Common myeloid progenitor, CD34-positive (primary cell): ENCODE measurements around the gene SPATA13.

ENCODE experiments used
- CTCF ChIA-PET: fragments of 350-600 bp; sonication (Branson Sonifier 250); formaldehyde crosslinking; loops from one replicate; lab custom pipeline; 2021; ENCODE audit warnings: antibody characterized with exemption; lab: Charles Lee
- POLR2A ChIA-PET: fragments of 350-600 bp; sonication (Branson Sonifier 250); formaldehyde crosslinking; loops from one replicate; lab custom pipeline; 2021; ENCODE audit warnings: antibody characterized with exemption; lab: Charles Lee
- DNase-seq, 3 donors: peaks; one replicate each; pipeline versions ENCODE4 v3.0.0 to v3.0.0-alpha.2; 2013
- H3K27ac ChIP-seq, 2 experiments: 1 replicate in 1 of 2; 2 replicates in 1 of 2; pipeline ENCODE4 v1.7.0; 2013; ENCODE audit warnings: inconsistent platforms in 2 of 2, low read length in 2 of 2, mild to moderate bottlenecking in 2 of 2, low read depth in 1 of 2, moderate library complexity in 1 of 2; ENCODE audit not compliant: severe bottlenecking in 2 of 2, insufficient read depth in 1 of 2, poor library complexity in 1 of 2
- H3K27me3 ChIP-seq, 5 experiments: replicated peaks in 2 of 5; 1 replicate in 3 of 5; 2 replicates in 2 of 5; pipeline versions ENCODE4 v1.6.1 to v1.7.0; 2013; ENCODE audit warnings: low read length in 4 of 5, mild to moderate bottlenecking in 2 of 5, moderate library complexity in 2 of 5, inconsistent platforms in 1 of 5; ENCODE audit not compliant: insufficient read depth in 5 of 5, control insufficient read depth in 4 of 5
- H3K36me3 ChIP-seq, 4 experiments: 1 replicate in 2 of 4; 2 replicates in 2 of 4; pipeline versions ENCODE4 v1.6.1 to v1.7.0; 2013; ENCODE audit warnings: low read length in 3 of 4, control low read depth in 1 of 4, mild to moderate bottlenecking in 1 of 4; ENCODE audit not compliant: control insufficient read depth in 4 of 4, insufficient read depth in 4 of 4
- H3K4me1 ChIP-seq, 4 experiments: 1 replicate in 3 of 4; 2 replicates in 1 of 4; pipeline versions ENCODE4 v1.6.1 to v1.7.1; 2013; ENCODE audit warnings: low read length in 3 of 4, mild to moderate bottlenecking in 3 of 4, control low read depth in 1 of 4, inconsistent platforms in 1 of 4, moderate library complexity in 1 of 4; ENCODE audit not compliant: control insufficient read depth in 4 of 4, insufficient read depth in 4 of 4; ENCODE audit errors: control extremely low read depth in 1 of 4
- H3K4me3 ChIP-seq, 7 experiments: 1 replicate in 4 of 7; 2 replicates in 3 of 7; pipeline versions ENCODE4 v1.5.1 to v1.7.0; 2013; ENCODE audit warnings: mild to moderate bottlenecking in 7 of 7, low read length in 6 of 7, moderate library complexity in 6 of 7, inconsistent platforms in 2 of 7, low read depth in 2 of 7, control low read depth in 1 of 7; ENCODE audit not compliant: insufficient read depth in 4 of 7, control insufficient read depth in 1 of 7; ENCODE audit errors: extremely low read depth in 1 of 7
- H3K9me3 ChIP-seq, 5 experiments: 1 replicate in 4 of 5; 2 replicates in 1 of 5; pipeline versions ENCODE4 v1.6.1 to v1.7.1; 2013; ENCODE audit warnings: low read length in 4 of 5, mild to moderate bottlenecking in 2 of 5, inconsistent platforms in 1 of 5, low read depth in 1 of 5, moderate library complexity in 1 of 5; ENCODE audit not compliant: control insufficient read depth in 4 of 5, insufficient read depth in 2 of 5; ENCODE audit errors: control extremely low read depth in 1 of 5
- WGBS: methylation state at CpG from one replicate; pipeline ENCODE4 v1.1.5; 2013; ENCODE audit not compliant: insufficient coverage; 5-methylcytosine and 5-hydroxymethylcytosine counted together

Gene SPATA13

GRCh38 chr13:24234200-24234915 is 73.8 kb downstream of the SPATA13 start:
- CTCF ChIA-PET = interaction anchor here (0.7 to 2.3 kb wide), 4 partner anchors 15 to 214 kb away, joined by 3 to 8 read pairs (median 4); no protein-coding TSS in a partner anchor
- no peak overlapping the region for H3K27ac ChIP-seq
- H3K27me3 ChIP-seq = no peaks in the 10 kb centered on the region
- WGBS = 100% methylated on average over 1 of the region's 5 CpGs
- H3K9me3 ChIP-seq = no peaks in the 10 kb centered on the region
- POLR2A ChIA-PET = interaction anchor here (0.5 kb wide), 1 partner anchor 24 kb away, joined by 4 read pairs; no protein-coding TSS in a partner anchor
- DNase-seq = no peak
- H3K36me3 ChIP-seq = peaks cover 0 to 4% (median 0%) of the 10 kb centered on the region in 4 experiments
- H3K4me3 ChIP-seq = no peak overlapping the region
- peaks cover 0 to 3% (median 0%) of the 10 kb centered on the region in 4 experiments for H3K4me1 ChIP-seq

DNA sequence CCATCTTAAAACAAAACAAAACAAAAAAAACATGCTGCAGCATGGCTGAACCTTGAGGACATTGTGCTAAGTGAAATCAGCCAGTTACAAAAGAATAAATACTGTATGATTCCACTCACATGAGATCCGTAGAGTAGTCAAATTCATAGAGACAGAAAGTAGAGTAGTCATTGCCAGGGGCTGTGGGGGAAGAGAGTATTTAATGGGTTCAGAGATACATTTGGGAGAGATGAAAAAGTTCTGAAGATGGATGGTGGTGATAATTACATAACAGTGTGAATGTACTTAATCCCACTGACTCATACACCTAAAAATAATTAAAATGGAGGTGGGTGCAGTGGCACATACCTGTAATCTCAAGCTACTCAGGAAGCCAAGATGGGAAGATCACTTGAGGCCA is 76.8 kb downstream of the SPATA13 start:
- ChIA-PET CTCF (no interaction called here), POLR2A (no interaction called here)
- Histone ChIP-seq H3K27ac (no peak overlapping the region), H3K27me3 (no peaks in the 10 kb centered on the region), H3K9me3 (no peaks in the 10 kb centered on the region), H3K36me3 (no peaks in the 10 kb centered on the region), H3K4me1 (peaks cover 0 to 3% (median 0%) of the 10 kb centered on the region in 4 experiments), H3K4me3 (no peak overlapping the region)
- 100% methylated on average over 1 of the region's 1 CpG for WGBS
- DNase-seq = no peak

DNA sequence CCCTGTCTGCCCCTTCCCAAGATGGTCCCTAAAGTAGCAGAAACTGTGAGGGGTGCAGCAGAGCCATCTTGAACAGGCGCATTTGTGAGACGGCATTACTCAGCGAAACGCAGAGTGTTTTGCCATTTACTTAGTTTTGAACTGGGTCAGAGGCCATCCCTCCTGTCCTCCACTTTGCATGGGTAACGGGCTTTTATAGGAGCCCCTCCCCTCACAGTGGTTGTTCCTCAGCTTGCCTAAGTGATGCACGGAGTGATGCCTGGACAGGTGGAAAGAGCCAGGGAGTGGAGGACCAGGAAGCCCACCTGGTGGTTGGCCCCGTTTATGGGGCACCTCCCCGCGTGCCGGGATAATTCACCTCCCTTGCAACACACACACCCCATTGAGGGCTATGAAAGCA is 80.8 kb downstream of the SPATA13 start:
- H3K9me3 ChIP-seq = no peaks in the 10 kb centered on the region
- CTCF ChIA-PET = interaction anchor here (1.1 to 2.2 kb wide), 2 partner anchors 10 to 12 kb away, joined by 4 to 8 read pairs; no protein-coding TSS in a partner anchor
- WGBS = 100% methylated on average over 1 of the region's 10 CpGs
- H3K27ac ChIP-seq = no peak overlapping the region
- no peak overlapping the region for H3K4me3 ChIP-seq
- DNase-seq = no peak
- H3K4me1 ChIP-seq = peaks cover 0 to 6% (median 3%) of the 10 kb centered on the region in 4 experiments
- no peaks in the 10 kb centered on the region for H3K27me3 ChIP-seq
- H3K36me3 ChIP-seq = no peaks in the 10 kb centered on the region
- POLR2A ChIA-PET = no interaction called here

DNA sequence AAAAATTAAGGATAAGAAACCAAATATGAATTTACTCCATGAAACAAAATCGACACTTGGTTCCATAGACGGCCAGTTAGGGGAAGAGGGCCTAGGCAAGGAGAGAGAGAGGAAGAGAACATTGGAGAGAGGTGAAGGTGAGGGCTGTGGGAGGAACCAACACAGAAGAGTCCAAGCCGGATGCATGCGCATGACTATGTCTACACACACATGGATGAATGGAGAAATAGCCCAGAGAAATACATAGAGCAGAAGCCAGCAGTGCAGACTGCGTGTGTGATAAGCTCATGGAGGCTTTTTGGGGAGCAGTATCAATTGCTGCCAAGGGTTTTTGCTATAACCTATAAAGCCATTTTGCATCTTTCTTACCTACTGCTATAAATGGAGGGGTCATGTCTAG is 81.6 kb downstream of the SPATA13 start:
- Histone ChIP-seq H3K9me3 (no peaks in the 10 kb centered on the region), H3K27me3 (no peaks in the 10 kb centered on the region), H3K27ac (no peak overlapping the region), H3K4me1 (peaks cover 0 to 8% (median 3%) of the 10 kb centered on the region in 4 experiments), H3K36me3 (no peaks in the 10 kb centered on the region), H3K4me3 (no peak overlapping the region)
- DNase-seq = no peak
- CTCF ChIA-PET = interaction anchor here (1.1 kb wide), 1 partner anchor 13 kb away, joined by 4 read pairs; no protein-coding TSS in a partner anchor
- POLR2A ChIA-PET = no interaction called here
- 100% methylated on average over 4 of the region's 5 CpGs for WGBS

DNA sequence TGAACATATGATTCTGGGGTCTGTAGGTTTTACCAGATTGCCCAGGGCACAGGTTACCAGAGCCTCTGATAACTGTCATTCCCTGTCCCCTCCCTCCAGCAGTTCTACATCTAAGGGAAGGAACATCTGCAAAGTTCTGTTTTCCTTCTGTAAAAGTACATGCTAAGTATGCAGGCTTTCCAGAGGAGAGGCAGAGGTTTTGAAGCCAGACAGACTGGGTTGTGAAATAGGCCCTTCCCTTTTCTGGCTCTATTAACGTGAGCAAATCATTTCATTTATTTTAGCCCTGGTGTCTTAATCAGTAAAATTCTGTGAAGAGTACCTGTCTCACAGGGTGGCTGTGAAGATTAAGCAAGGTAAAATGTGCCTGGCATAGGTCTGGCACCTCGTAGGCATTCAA is 82.8 kb downstream of the SPATA13 start:
- H3K4me3 ChIP-seq = no peak overlapping the region
- H3K36me3 ChIP-seq = no peaks in the 10 kb centered on the region
- 70% methylated on average over 2 of the region's 2 CpGs for WGBS
- no peaks in the 10 kb centered on the region for H3K9me3 ChIP-seq
- CTCF ChIA-PET = no interaction called here
- H3K27ac ChIP-seq = no peak overlapping the region
- H3K27me3 ChIP-seq = no peaks in the 10 kb centered on the region
- POLR2A ChIA-PET = no interaction called here
- H3K4me1 ChIP-seq = peaks cover 0 to 8% (median 3%) of the 10 kb centered on the region in 4 experiments
- DNase-seq = peak in 1 of 3 donors; percentile 18

- H3K4me1 ChIP-seq = peaks cover 0 to 12% (median 3%) of the 10 kb centered on the region in 4 experiments
- H3K27ac ChIP-seq = no peak overlapping the region
- H3K4me3 ChIP-seq = no peak overlapping the region
- 98% methylated on average over 5 of the region's 6 CpGs for WGBS
- no peak for DNase-seq
- peaks cover 0 to 3% (median 0%) of the 10 kb centered on the region in 4 experiments for H3K36me3 ChIP-seq
- ChIA-PET POLR2A (interaction anchor here (1.0 kb wide), 1 partner anchor 20 kb away, joined by 8 read pairs; no protein-coding TSS in a partner anchor), CTCF (interaction anchor here (0.8 to 1.9 kb wide), 2 partner anchors 14 to 224 kb away, joined by 3 to 8 read pairs; no protein-coding TSS in a partner anchor)
- H3K27me3 ChIP-seq = no peaks in the 10 kb centered on the region
- no peaks in the 10 kb centered on the region for H3K9me3 ChIP-seq
Measured at GRCh38 chr13:24244802-24245201, 84.3 kb downstream of the SPATA13 start.

- H3K4me1 ChIP-seq = peaks cover 2 to 15% (median 7%) of the 10 kb centered on the region in 4 experiments
- H3K27me3 ChIP-seq = no peaks in the 10 kb centered on the region
- no peak overlapping the region for H3K4me3 ChIP-seq
- H3K36me3 ChIP-seq = peaks cover 0 to 11% (median 1%) of the 10 kb centered on the region in 4 experiments
- CTCF ChIA-PET = interaction anchor here (0.7 kb wide), 1 partner anchor 19 kb away, joined by 3 read pairs; no protein-coding TSS in a partner anchor
- DNase-seq = no peak
- H3K9me3 ChIP-seq = no peaks in the 10 kb centered on the region
- H3K27ac ChIP-seq = no peak overlapping the region
- POLR2A ChIA-PET = no interaction called here
- 83% methylated on average over 2 of the region's 5 CpGs for WGBS
Measured at GRCh38 chr13:24247016-24247415, 86.5 kb downstream of the SPATA13 start.
